Measurements from ENCODE around the gene AOC2.

DNA sequence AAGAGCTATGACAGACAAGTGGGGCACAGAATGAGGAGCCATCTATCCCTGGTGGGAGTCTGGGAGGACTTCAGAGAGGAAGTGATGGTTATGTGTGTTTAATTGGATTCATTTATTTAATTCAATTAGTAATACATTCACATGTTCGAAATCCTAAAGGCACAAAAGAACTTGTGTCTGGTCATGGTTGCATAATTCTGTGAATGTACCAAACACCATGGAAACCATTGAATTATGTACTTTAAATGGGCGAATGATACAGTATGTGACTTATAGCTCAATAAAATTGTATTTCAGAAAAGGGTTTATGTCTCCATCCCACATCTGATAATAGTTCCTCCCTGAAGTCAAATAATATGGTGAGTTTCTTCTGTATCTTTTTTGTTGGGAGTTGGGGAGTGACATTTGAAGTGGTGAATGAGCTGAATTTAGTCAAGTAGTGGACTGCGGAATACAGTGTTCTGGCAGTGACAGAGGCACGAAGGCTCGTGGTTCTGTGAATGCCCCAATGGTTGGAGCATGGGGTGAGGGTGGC, 36.5 kb downstream of the AOC2 start:
- TF ChIP-seq, protein P1, sequence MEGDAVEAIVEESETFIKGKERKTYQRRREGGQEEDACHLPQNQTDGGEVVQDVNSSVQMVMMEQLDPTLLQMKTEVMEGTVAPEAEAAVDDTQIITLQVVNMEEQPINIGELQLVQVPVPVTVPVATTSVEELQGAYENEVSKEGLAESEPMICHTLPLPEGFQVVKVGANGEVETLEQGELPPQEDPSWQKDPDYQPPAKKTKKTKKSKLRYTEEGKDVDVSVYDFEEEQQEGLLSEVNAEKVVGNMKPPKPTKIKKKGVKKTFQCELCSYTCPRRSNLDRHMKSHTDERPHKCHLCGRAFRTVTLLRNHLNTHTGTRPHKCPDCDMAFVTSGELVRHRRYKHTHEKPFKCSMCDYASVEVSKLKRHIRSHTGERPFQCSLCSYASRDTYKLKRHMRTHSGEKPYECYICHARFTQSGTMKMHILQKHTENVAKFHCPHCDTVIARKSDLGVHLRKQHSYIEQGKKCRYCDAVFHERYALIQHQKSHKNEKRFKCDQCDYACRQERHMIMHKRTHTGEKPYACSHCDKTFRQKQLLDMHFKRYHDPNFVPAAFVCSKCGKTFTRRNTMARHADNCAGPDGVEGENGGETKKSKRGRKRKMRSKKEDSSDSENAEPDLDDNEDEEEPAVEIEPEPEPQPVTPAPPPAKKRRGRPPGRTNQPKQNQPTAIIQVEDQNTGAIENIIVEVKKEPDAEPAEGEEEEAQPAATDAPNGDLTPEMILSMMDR (IDR thresholded peaks at IDR 0.05): no peak
- TF ChIP-seq ELF4 (CRISPR knock-in tag; IDR thresholded peaks at IDR 0.05; ENCODE audit: low read depth) (no peak), CBFB (CRISPR knock-in tag; IDR thresholded peaks at IDR 0.05; ENCODE audit: low read depth) (no peak)
- TF ChIP-seq, protein P2, sequence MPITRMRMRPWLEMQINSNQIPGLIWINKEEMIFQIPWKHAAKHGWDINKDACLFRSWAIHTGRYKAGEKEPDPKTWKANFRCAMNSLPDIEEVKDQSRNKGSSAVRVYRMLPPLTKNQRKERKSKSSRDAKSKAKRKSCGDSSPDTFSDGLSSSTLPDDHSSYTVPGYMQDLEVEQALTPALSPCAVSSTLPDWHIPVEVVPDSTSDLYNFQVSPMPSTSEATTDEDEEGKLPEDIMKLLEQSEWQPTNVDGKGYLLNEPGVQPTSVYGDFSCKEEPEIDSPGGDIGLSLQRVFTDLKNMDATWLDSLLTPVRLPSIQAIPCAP (CRISPR knock-in tag; IDR thresholded peaks at IDR 0.05): no peak
- TF ChIP-seq, protein P3, sequence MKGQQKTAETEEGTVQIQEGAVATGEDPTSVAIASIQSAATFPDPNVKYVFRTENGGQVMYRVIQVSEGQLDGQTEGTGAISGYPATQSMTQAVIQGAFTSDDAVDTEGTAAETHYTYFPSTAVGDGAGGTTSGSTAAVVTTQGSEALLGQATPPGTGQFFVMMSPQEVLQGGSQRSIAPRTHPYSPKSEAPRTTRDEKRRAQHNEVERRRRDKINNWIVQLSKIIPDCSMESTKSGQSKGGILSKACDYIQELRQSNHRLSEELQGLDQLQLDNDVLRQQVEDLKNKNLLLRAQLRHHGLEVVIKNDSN (CRISPR knock-in tag; IDR thresholded peaks at IDR 0.05): no peak
